GM18870 (cell line): ENCODE results near the gene SORCS2.

Experiments
- ATAC-seq: cut with Tn5 transposase; IDR thresholded peaks from one replicate; pipeline ENCODE4 v1.9.1; 2021; ENCODE audit warnings: moderate library complexity; ENCODE audit not compliant: unreplicated experiment

Gene SORCS2

GRCh38 chr4:7652451-7652881 is 460.1 kb downstream of the SORCS2 start:
- ATAC-seq = no peak

- no peak for ATAC-seq
Measured at GRCh38 chr4:7652906-7653305, 460.6 kb downstream of the SORCS2 start.

GRCh38 chr4:7653510-7654369 is 461.4 kb downstream of the SORCS2 start:
- ATAC-seq = no peak

GRCh38 chr4:7654550-7655445 is 462.5 kb downstream of the SORCS2 start:
- no peak for ATAC-seq

GRCh38 chr4:7655511-7656243 is 463.3 kb downstream of the SORCS2 start:
- no peak for ATAC-seq

- no peak for ATAC-seq
Measured at GRCh38 chr4:7656244-7656800, 464.0 kb downstream of the SORCS2 start.

- ATAC-seq = no peak
Measured at GRCh38 chr4:7657545-7658297, 465.4 kb downstream of the SORCS2 start.

GRCh38 chr4:7658341-7659204 is 466.2 kb downstream of the SORCS2 start:
- ATAC-seq = no peak

GRCh38 chr4:7659429-7660175 is 467.3 kb downstream of the SORCS2 start:
- no peak for ATAC-seq

GRCh38 chr4:7660176-7661039 is 468.1 kb downstream of the SORCS2 start:
- ATAC-seq = no peak

- ATAC-seq = no peak
Measured at GRCh38 chr4:7661066-7661748, 468.9 kb downstream of the SORCS2 start.

GRCh38 chr4:7661846-7662506 is 469.6 kb downstream of the SORCS2 start:
- ATAC-seq = no peak

GRCh38 chr4:7662507-7662846 is 470.1 kb downstream of the SORCS2 start:
- ATAC-seq = no peak

- ATAC-seq = no peak
Measured at GRCh38 chr4:7663075-7663541, 470.8 kb downstream of the SORCS2 start.

- ATAC-seq = no peak
Measured at GRCh38 chr4:7664106-7664505, 471.8 kb downstream of the SORCS2 start.

- ATAC-seq = no peak
Measured at GRCh38 chr4:7665321-7665720, 473.0 kb downstream of the SORCS2 start.
